Smooth muscle cell (in vitro differentiated cells): ENCODE measurements around the gene SOWAHA. TPM values are rescaled to one million over a fixed set of nuclear protein-coding genes. Genes with fewer than 3 reads are reported as not detected.

Source experiments
- DNase-seq: peaks from one replicate; lab custom pipeline; 2025; ENCODE audit not compliant: unreplicated experiment; lab: John Stamatoyannopoulos, UW
- H2AFZ ChIP-seq: fragments of 200-600 bp; sonication (generic); 2 replicates; pipeline ENCODE4 v1.6.0; 2016; ENCODE audit warnings: antibody characterized with exemption, low read depth, mild to moderate bottlenecking
- H3F3A ChIP-seq: fragments of 200-600 bp; sonication (generic); 2 replicates; pipeline ENCODE4 v1.6.0; 2017; ENCODE audit warnings: antibody characterized with exemption, low read depth
- H3K27ac ChIP-seq: fragments of 200-600 bp; sonication (generic); 2 replicates; pipeline ENCODE4 v1.5.1; 2016; ENCODE audit warnings: low read depth, mild to moderate bottlenecking
- H3K27me3 ChIP-seq: fragments of 200-600 bp; sonication (generic); 2 replicates; pipeline ENCODE4 v1.6.1; 2016; ENCODE audit warnings: low read depth, mild to moderate bottlenecking
- H3K36me3 ChIP-seq: fragments of 200-600 bp; sonication (generic); 2 replicates; pipeline ENCODE4 v1.5.1; 2016; ENCODE audit warnings: low read depth
- H3K4me1 ChIP-seq: fragments of 200-600 bp; sonication (generic); 2 replicates; pipeline ENCODE4 v1.5.1; 2016; ENCODE audit warnings: low read depth
- H3K4me2 ChIP-seq: fragments of 200-600 bp; sonication (generic); 2 replicates; pipeline ENCODE4 v1.6.0; 2016; ENCODE audit warnings: mild to moderate bottlenecking
- H3K4me3 ChIP-seq: fragments of 200-600 bp; sonication (generic); 2 replicates; pipeline ENCODE4 v1.5.1; 2016; ENCODE audit warnings: mild to moderate bottlenecking
- H3K79me2 ChIP-seq: fragments of 200-600 bp; sonication (generic); 2 replicates; pipeline ENCODE4 v1.6.0; 2016; ENCODE audit warnings: low read depth, mild to moderate bottlenecking
- H3K9ac ChIP-seq: fragments of 200-600 bp; sonication (generic); 2 replicates; pipeline ENCODE4 v1.6.0; 2016; ENCODE audit warnings: low read depth
- H3K9me3 ChIP-seq: fragments of 200-600 bp; sonication (generic); replicated peaks from 2 replicates; pipeline ENCODE4 v1.5.1; 2016; ENCODE audit warnings: low read depth
- H4K20me1 ChIP-seq: fragments of 200-600 bp; sonication (generic); 2 replicates; pipeline ENCODE4 v1.6.0; 2016; ENCODE audit warnings: low read depth
- CTCF ChIP-seq: fragments of 200-600 bp; sonication (generic); IDR thresholded peaks from 2 replicates; pipeline ENCODE4 v1.5.1; 2017; ENCODE audit warnings: borderline replicate concordance, mild to moderate bottlenecking, antibody characterized with exemption; ENCODE audit not compliant: insufficient read depth, poor library complexity, severe bottlenecking
- WGBS: methylation state at CpG from one replicate; pipeline ENCODE4 v1.1.7; 2016; ENCODE audit warnings: low lambda C conversion rate; 5-methylcytosine and 5-hydroxymethylcytosine counted together
- polyA plus RNA-seq: library from polyadenylated mRNA; unstranded; fragments of >200 nt; fragmentation: Nextera tagmentation; extraction: Ambion mirVana; gene quantifications from 2 replicates; pipeline ENCODE4 v1.2.1, GENCODE V29; 2016
- total RNA-seq: library from RNA; depleted of rRNA; stranded (reverse); fragments of >200 nt; gene quantifications from 2 replicates; pipeline ENCODE4 v1.2.3, GENCODE V29; 2014

Gene SOWAHA
- total and polyA plus RNA-seq, 2 experiments from 2014 or later = 0.43 to 1.5 TPM

DNA sequence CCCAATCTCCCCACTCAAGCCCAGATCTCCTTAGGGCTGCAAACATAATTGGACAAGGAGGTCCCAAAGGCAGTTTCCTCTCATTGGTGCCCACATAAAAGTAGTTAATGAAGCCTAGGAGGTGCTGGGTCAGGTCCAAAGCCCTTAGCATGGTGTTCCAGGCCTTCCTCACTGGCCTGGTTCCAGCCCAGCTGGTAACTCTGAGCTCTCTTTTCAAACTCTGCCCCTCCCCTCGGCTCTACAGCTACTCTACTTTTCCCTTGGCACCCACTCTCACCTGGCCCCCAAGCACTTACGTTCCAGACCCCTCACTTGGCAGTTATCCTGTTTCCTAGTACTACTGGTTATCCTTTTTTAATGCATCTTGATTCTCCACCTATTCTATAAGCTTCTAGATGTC is 46.0 kb upstream of the SOWAHA start:
- no peak overlapping the region for H3K4me3 ChIP-seq
- WGBS = 94% methylated on average over 2 of the region's 2 CpGs
- H3F3A ChIP-seq = no peaks in the 10 kb centered on the region
- H3K4me1 ChIP-seq = peaks cover 10% of the 10 kb centered on the region
- no peak for DNase-seq
- no peaks in the 10 kb centered on the region for H3K27me3 ChIP-seq
- peaks cover 53% of the 10 kb centered on the region for H3K79me2 ChIP-seq
- no peak overlapping the region for H3K9ac ChIP-seq
- H3K9me3 ChIP-seq = no peaks in the 10 kb centered on the region
- peak overlapping the region; percentile 10 for H3K27ac ChIP-seq
- no peaks in the 10 kb centered on the region for H3K36me3 ChIP-seq
- no peak for TF ChIP-seq CTCF
- H4K20me1 ChIP-seq = peaks cover 72% of the 10 kb centered on the region
- H2AFZ ChIP-seq = no peak overlapping the region
- no peak overlapping the region for H3K4me2 ChIP-seq

DNA sequence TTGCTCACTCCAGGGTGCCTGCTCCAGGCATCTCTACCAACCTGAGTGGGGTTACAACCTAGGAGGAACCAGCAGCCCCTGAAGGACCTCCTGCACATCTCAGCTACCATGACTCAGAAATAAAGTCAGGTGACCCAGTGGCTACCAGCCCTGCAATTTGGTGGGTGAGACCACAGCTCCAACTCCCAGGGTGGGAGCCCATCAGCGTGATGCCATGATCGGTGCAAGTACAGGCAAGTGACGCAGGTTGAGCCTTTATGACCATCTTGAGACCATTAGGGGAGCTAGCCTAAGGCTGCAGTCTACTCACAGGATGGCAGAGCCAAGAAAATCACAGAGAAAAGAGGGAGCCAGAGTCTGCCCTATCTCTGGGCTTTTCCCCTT is 44.6 kb upstream of the SOWAHA start:
- 76% methylated on average over 3 of the region's 3 CpGs for WGBS
- Histone ChIP-seq H2AFZ (no peak overlapping the region), H3K4me2 (peak overlapping the region; percentile 52), H3K4me1 (peaks cover 10% of the 10 kb centered on the region), H3F3A (no peaks in the 10 kb centered on the region), H3K79me2 (peaks cover 62% of the 10 kb centered on the region), H3K27ac (no peak overlapping the region), H3K4me3 (no peak overlapping the region), H3K9me3 (no peaks in the 10 kb centered on the region), H3K9ac (no peak overlapping the region), H4K20me1 (peaks cover 86% of the 10 kb centered on the region), H3K27me3 (no peaks in the 10 kb centered on the region), H3K36me3 (no peaks in the 10 kb centered on the region)
- no peak for DNase-seq
- no peak for TF ChIP-seq CTCF

- Histone ChIP-seq H3K9ac (no peak overlapping the region), H3K27ac (peak overlapping the region; percentile 38), H4K20me1 (peaks cover 96% of the 10 kb centered on the region), H3F3A (no peaks in the 10 kb centered on the region), H3K4me2 (no peak overlapping the region), H3K36me3 (no peaks in the 10 kb centered on the region), H3K4me1 (peaks cover 13% of the 10 kb centered on the region), H3K9me3 (no peaks in the 10 kb centered on the region), H3K27me3 (no peaks in the 10 kb centered on the region), H3K4me3 (no peak overlapping the region), H3K79me2 (peaks cover 83% of the 10 kb centered on the region), H2AFZ (no peak overlapping the region)
- TF ChIP-seq CTCF = no peak
- WGBS = 87% methylated on average over 8 of the region's 8 CpGs
- no peak for DNase-seq
Measured at GRCh38 chr5:132770476-132771159, 42.5 kb upstream of the SOWAHA start.

GRCh38 chr5:132771503-132771998 is 41.6 kb upstream of the SOWAHA start:
- H3K27ac ChIP-seq = peak overlapping the region; percentile 38
- no peak overlapping the region for H2AFZ ChIP-seq
- no peaks in the 10 kb centered on the region for H3F3A ChIP-seq
- peaks cover 19% of the 10 kb centered on the region for H3K4me1 ChIP-seq
- no peak overlapping the region for H3K9ac ChIP-seq
- no peaks in the 10 kb centered on the region for H3K9me3 ChIP-seq
- H3K36me3 ChIP-seq = no peaks in the 10 kb centered on the region
- 19% methylated on average over 8 of the region's 8 CpGs for WGBS
- no peak overlapping the region for H3K4me3 ChIP-seq
- peak overlapping the region; percentile 54 for H3K4me2 ChIP-seq
- no peak for DNase-seq
- H3K27me3 ChIP-seq = no peaks in the 10 kb centered on the region
- peaks cover 89% of the 10 kb centered on the region for H4K20me1 ChIP-seq
- H3K79me2 ChIP-seq = peaks cover 88% of the 10 kb centered on the region
- no peak for TF ChIP-seq CTCF
